Measurements from ENCODE around the gene BACH2. TPM values are rescaled to one million over a fixed set of nuclear protein-coding genes. Genes with fewer than 3 reads are reported as not detected.

BACH2 gene
- total and polyA plus RNA-seq, 2 of the 4 experiments (the other 2 are of a cell fraction) = 1.3 to 1.4 TPM

DNA sequence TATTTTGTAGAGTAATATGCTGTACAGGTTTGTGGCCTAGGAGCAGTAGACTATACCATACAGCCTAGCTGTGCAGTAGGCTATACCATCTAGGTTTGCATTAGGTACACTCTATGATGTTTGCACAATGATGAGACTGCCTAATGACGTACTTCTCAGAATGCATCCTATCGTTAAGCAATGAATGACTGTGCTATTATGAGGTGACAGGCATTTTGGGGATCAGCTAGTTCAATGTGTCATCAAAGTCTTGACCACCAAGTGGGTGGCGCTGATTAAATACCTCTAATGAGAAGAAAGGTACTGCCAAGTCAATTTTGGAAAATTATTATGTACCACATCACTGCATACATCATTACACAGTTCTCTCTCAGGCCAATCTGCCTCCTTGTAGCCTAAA lies 190.2 kb downstream of the BACH2 start:
- H2BK20ac ChIP-seq (ENCODE audit: low read depth, low read length) = no peak overlapping the region
- no peak overlapping the region for H4K8ac ChIP-seq (ENCODE audit: low read depth in 2 of 2, low read length in 2 of 2)
- H4K91ac ChIP-seq (ENCODE audit: insufficient read depth, low read depth, low read length) = no peak overlapping the region
- H2BK5ac ChIP-seq (ENCODE audit: low read depth, low read length, poor library complexity, severe bottlenecking) = no peak overlapping the region
- H3K56ac ChIP-seq (ENCODE audit: extremely low read depth, insufficient read depth, low read length) = no peak overlapping the region
- H3K9me1 ChIP-seq (ENCODE audit: insufficient read depth, low read length) = no peaks in the 10 kb centered on the region; the same call in 1 of the 2 replicates
- no CpG with 5 or more reads among the region's 3 CpGs for WGBS, 2 experiments (ENCODE audit: extremely low coverage in 2 of 2, insufficient read length in 1 of 2)
- TF ChIP-seq POLR2A (IDR thresholded peaks at IDR 0.05; ENCODE audit: low read depth, low read length) = no peak
- CTCF ChIA-PET = interaction anchor here (0.8 to 0.9 kb wide), 2 partner anchors 9 to 166 kb away, joined by 3 read pairs; no protein-coding TSS in a partner anchor
- no peak overlapping the region for H2AK9ac ChIP-seq (replicated peaks; ENCODE audit: low read depth, low read length, poor library complexity)
- H3K9me3 ChIP-seq (ENCODE audit: control insufficient read depth, insufficient read depth, low read length) = no peaks in the 10 kb centered on the region
- no peak overlapping the region for H2AFZ ChIP-seq (replicated peaks; ENCODE audit: low read length, poor library complexity)
- H2BK15ac ChIP-seq (ENCODE audit: low read depth, low read length) = no peak overlapping the region
- H3K79me1 ChIP-seq (ENCODE audit: low read depth in 1 of 2, low read length in 2 of 2) = no peaks in the 10 kb centered on the region; a peak in 1 of 4 replicates
- no peak overlapping the region for H2AK5ac ChIP-seq (ENCODE audit: low read depth, low read length)
- intact Hi-C loops (cut with micrococcal nuclease) (no loop called here), dilution Hi-C loops (cut with HindIII; ENCODE audit: low sequenced_read_pairs, unreplicated experiment) (no loop called here), in situ Hi-C loops (cut with MboI; ENCODE audit: low sequenced_read_pairs) (no loop called here)
- peaks cover 2% of the 10 kb centered on the region; the same call in 1 of the 2 replicates for H3K27me3 ChIP-seq (ENCODE audit: control insufficient read depth, insufficient read depth, low read length)
- H3K14ac ChIP-seq (replicated peaks; ENCODE audit: low read depth, low read length) = no peak overlapping the region
- ATAC-seq (ENCODE audit: low read depth) (no peak), DNase-seq (no peak)
- H3K4me2 ChIP-seq (ENCODE audit: low read depth, low read length) = no peak overlapping the region
- no peak overlapping the region for H3K4ac ChIP-seq (ENCODE audit: low read depth, low read length)
- no peak overlapping the region for H2BK120ac ChIP-seq (ENCODE audit: low read depth, low read length)
- no peak overlapping the region for H3K18ac ChIP-seq (ENCODE audit: low read depth, low read length)
- H3K27ac ChIP-seq (ENCODE audit: insufficient read depth, low read length) = no peak overlapping the region
- H4K20me1 ChIP-seq (ENCODE audit: insufficient read depth, low read length) = no peaks in the 10 kb centered on the region
- no peak overlapping the region for H3K4me3 ChIP-seq (ENCODE audit: insufficient read depth, low read depth, low read length)
- peaks cover 2% of the 10 kb centered on the region; the same call in 1 of the 2 replicates for H3K4me1 ChIP-seq (ENCODE audit: control insufficient read depth, insufficient read depth, low read length)
- POLR2A ChIA-PET (ENCODE audit: unreplicated experiment) = no interaction called here
- H3K36me3 ChIP-seq (ENCODE audit: control insufficient read depth, insufficient read depth, low read length) = no peaks in the 10 kb centered on the region
- no peak overlapping the region for H4K5ac ChIP-seq (ENCODE audit: low read depth, low read length)
- no peak overlapping the region for H3K23ac ChIP-seq (ENCODE audit: low read depth, low read length)
- no TSS peak for BruUV-seq (replicated peaks)
- no peak overlapping the region for H3K9ac ChIP-seq (ENCODE audit: low read depth, low read length)
